K562 (cell line): ENCODE data around the gene XBP1.

Source experiments
- PCBP1 ChIP-seq: fragments of 200-400 bp; formaldehyde crosslinking; IDR thresholded peaks from 2 replicates; pipeline ENCODE4 v1.6.1; 2018; ENCODE audit warnings: mild to moderate bottlenecking, low read depth, low read length; ENCODE audit not compliant: poor library complexity, severe bottlenecking
- TAL1 ChIP-seq: fragments of 450-650 bp; IDR thresholded peaks from 2 replicates; pipeline ENCODE4 v1.6.1; 2016; ENCODE audit warnings: mild to moderate bottlenecking

DNA sequence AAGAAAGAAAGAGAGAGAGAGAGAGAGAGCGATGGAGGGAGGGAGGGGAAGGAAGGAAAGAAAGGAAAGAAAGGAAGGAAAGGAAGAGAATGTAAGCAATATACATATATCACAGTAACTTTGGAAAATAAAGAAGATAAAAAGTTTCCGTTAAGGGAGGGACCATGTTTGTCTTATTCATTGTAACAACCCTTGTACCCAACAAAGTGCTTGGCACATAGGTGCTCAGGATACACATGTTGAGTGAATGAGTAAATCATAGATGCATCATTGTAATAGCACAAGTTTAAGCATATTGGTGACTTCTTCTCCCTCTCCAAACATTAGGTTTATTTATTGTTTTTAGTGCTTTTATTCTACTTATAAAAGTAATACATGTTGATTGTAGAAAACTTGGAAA lies 43.3 kb upstream of the XBP1 start:
- TF ChIP-seq TAL1: no peak
- no peak for TF ChIP-seq PCBP1
